HCT116 (cell line): Measurements from ENCODE around the gene SLC12A7.

ENCODE experiments used
- EZH2 ChIP-seq: fragments of 200-600 bp; sonication (generic); IDR thresholded peaks from 2 replicates; pipeline ENCODE4 v1.6.1; 2017; ENCODE audit warnings: antibody characterized with exemption, mixed run types
- POLR2A ChIP-seq: IDR thresholded peaks from 2 replicates; pipeline ENCODE4 v1.7.0; 2011; ENCODE audit warnings: borderline replicate concordance; ENCODE audit not compliant: insufficient read depth, insufficient read length; ENCODE audit errors: extremely low read depth
- TCF7L2 ChIP-seq: IDR thresholded peaks from 2 replicates; pipeline ENCODE4 v1.7.0; 2011; ENCODE audit warnings: borderline replicate concordance, inconsistent platforms; ENCODE audit not compliant: insufficient read depth, insufficient read length; ENCODE audit errors: extremely low read depth
- ZNF274 ChIP-seq: fragments of 200-500 bp; sonication (Bioruptor generic); IDR thresholded peaks from 2 replicates; pipeline ENCODE4 v1.6.1; 2014; ENCODE audit warnings: mild to moderate bottlenecking, low read depth, low read length, inconsistent platforms
- TF ChIP-seq, protein P1 (sequence below): IDR thresholded peaks from 2 replicates; pipeline ENCODE4 v1.6.1; 2012
- TF ChIP-seq, protein P2 (sequence below), 3 experiments: fragments of 200-600 bp in 1 of 3; sonication (generic) in 1 of 3; IDR thresholded peaks in 2 of 3; conservative IDR thresholded peaks in 1 of 3; 2 replicates each; pipeline ENCODE4 v1.5.1; 2012 to 2017; ENCODE audit warnings: low read depth in 2 of 3, low read length in 2 of 3, antibody characterized with exemption in 1 of 3, borderline replicate concordance in 1 of 3, control low read depth in 1 of 3, mild to moderate bottlenecking in 1 of 3, mixed read lengths in 1 of 3, mixed run types in 1 of 3, moderate library complexity in 1 of 3; ENCODE audit not compliant: insufficient read depth in 1 of 3
- TF ChIP-seq, protein P3 (sequence below): IDR thresholded peaks from 2 replicates; pipeline ENCODE4 v1.6.1; 2012; ENCODE audit warnings: low read depth
- TF ChIP-seq, protein P4 (sequence below): IDR thresholded peaks from 2 replicates; pipeline ENCODE4 v1.6.1; 2012

DNA sequence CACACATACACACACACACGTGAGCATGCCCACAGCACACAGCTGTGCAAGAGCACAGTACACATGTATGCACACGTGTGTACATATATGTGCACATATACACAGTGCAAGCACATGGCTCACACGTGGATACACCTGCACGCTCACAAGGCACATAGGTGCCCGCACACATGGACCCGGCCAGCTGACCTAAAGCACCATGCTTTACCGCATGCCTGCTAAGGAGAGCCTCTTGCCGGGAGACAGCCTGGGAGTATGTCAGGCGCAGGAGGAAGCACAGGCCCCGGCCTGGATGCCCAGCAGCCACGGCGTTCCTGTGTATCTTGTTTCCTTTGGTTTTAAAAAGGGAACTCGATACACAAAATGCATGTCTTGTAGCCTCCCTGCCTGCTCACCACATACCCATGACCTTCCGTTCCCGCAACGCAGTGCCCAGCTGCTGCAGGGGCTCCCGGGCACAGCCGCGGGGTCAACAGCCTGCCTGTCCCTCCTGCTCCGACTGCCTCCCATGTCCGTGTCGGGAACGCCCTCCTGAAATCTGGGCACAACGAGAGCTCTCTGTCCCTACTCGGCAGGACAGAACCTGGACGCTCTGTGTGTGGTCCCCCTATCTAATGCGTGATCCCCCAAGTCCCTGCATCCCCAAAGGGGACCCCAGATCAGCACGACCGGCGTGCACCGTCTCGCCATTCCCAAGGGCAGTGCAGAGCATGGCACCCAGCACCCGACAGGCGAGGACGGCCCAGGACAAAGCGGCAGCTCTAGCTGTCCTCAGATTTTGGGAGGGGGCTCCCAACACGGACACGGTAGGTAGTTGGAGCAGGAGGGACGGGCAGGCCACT lies 3.6 kb downstream of the SLC12A7 start:
- TF ChIP-seq, protein P1, sequence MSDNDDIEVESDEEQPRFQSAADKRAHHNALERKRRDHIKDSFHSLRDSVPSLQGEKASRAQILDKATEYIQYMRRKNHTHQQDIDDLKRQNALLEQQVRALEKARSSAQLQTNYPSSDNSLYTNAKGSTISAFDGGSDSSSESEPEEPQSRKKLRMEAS = no peak
- no peak for TF ChIP-seq POLR2A
- no peak for TF ChIP-seq ZNF274
- TF ChIP-seq, protein P2, sequence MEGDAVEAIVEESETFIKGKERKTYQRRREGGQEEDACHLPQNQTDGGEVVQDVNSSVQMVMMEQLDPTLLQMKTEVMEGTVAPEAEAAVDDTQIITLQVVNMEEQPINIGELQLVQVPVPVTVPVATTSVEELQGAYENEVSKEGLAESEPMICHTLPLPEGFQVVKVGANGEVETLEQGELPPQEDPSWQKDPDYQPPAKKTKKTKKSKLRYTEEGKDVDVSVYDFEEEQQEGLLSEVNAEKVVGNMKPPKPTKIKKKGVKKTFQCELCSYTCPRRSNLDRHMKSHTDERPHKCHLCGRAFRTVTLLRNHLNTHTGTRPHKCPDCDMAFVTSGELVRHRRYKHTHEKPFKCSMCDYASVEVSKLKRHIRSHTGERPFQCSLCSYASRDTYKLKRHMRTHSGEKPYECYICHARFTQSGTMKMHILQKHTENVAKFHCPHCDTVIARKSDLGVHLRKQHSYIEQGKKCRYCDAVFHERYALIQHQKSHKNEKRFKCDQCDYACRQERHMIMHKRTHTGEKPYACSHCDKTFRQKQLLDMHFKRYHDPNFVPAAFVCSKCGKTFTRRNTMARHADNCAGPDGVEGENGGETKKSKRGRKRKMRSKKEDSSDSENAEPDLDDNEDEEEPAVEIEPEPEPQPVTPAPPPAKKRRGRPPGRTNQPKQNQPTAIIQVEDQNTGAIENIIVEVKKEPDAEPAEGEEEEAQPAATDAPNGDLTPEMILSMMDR (IDR thresholded peaks at IDR 0.05 in 2 of 3, conservative IDR thresholded peaks at IDR 0.05 in 1 of 3; ENCODE audit: borderline replicate concordance in 1 of 3, insufficient read depth in 1 of 3, low read depth in 2 of 3, low read length in 2 of 3) = no peak
- TF ChIP-seq, protein P3, sequence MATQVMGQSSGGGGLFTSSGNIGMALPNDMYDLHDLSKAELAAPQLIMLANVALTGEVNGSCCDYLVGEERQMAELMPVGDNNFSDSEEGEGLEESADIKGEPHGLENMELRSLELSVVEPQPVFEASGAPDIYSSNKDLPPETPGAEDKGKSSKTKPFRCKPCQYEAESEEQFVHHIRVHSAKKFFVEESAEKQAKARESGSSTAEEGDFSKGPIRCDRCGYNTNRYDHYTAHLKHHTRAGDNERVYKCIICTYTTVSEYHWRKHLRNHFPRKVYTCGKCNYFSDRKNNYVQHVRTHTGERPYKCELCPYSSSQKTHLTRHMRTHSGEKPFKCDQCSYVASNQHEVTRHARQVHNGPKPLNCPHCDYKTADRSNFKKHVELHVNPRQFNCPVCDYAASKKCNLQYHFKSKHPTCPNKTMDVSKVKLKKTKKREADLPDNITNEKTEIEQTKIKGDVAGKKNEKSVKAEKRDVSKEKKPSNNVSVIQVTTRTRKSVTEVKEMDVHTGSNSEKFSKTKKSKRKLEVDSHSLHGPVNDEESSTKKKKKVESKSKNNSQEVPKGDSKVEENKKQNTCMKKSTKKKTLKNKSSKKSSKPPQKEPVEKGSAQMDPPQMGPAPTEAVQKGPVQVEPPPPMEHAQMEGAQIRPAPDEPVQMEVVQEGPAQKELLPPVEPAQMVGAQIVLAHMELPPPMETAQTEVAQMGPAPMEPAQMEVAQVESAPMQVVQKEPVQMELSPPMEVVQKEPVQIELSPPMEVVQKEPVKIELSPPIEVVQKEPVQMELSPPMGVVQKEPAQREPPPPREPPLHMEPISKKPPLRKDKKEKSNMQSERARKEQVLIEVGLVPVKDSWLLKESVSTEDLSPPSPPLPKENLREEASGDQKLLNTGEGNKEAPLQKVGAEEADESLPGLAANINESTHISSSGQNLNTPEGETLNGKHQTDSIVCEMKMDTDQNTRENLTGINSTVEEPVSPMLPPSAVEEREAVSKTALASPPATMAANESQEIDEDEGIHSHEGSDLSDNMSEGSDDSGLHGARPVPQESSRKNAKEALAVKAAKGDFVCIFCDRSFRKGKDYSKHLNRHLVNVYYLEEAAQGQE = no peak
- no peak for TF ChIP-seq TCF7L2
- TF ChIP-seq EZH2 = no peak
- TF ChIP-seq, protein P4, sequence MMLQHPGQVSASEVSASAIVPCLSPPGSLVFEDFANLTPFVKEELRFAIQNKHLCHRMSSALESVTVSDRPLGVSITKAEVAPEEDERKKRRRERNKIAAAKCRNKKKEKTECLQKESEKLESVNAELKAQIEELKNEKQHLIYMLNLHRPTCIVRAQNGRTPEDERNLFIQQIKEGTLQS = no peak
